NK-92 (cell line): ENCODE measurements around the gene MYO1D.

Source experiments
- DNase-seq: peaks from one replicate; lab custom pipeline; 2025; ENCODE audit not compliant: unreplicated experiment; lab: John Stamatoyannopoulos, UW

The MYO1D gene

DNA sequence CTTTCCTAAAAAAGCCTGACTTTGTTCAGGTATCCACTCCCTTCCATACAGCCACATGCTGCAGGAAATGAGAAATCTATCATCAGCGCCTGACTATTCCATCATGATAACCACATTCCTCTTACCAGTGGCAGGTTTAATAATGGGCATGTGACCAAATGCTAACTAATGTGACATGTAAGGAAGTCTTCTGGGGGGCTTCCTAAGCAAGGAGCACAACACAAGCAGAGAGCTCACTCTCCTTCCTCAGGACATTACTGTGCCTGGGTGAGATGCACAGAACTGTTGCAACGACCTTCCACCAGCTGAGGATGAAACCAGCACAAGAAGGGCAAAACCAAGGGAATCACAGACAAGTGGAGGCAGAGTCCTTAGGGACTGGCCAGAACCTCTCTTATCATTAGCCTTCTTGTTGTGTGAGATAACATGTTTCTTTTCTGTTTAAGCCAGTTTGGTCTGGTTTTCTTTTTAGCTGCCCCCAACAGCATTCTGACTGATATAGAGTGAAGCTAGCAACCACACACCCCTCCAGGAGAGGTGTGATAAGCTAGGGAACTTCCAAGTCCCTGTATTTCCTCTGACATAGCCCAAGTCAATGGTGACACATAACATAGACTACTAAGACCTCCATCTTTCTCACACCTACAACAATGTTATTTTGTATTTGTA is 16.9 kb downstream of the MYO1D start:
- no peak for DNase-seq

GRCh38 chr17:32855620-32856019 is 21.3 kb downstream of the MYO1D start:
- DNase-seq = no peak

DNA sequence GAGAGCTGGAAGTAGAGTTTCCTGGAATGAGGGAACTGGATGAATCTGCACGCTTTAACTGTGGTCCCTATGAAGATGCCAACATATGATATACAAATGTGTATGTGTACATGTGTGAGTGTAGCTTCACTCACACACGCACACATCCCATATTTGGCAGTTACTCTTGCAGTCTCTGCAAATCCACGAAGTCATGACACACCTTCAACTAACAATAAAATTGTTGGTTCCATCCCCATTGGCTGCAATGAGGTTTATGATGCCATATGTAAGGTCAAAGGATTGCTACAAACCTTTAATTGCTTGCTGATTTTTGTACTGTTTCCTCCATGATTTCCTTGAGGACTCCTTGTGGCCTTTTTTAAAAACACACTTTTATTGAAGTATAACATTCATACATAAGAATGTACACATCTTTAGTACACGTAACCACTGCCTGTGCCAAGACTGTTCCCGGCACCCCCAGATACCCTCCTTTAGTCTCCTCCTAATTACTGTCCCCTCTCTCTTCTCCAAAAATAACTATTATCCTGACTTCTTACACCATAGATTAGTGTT is 22.0 kb downstream of the MYO1D start:
- DNase-seq = no peak

- no peak for DNase-seq
These were observed 22.7 kb downstream of the MYO1D start for GRCh38 chr17:32854207-32854606.

- no peak for DNase-seq
These were observed 24.1 kb downstream of the MYO1D start for GRCh38 chr17:32852811-32853210.

DNA sequence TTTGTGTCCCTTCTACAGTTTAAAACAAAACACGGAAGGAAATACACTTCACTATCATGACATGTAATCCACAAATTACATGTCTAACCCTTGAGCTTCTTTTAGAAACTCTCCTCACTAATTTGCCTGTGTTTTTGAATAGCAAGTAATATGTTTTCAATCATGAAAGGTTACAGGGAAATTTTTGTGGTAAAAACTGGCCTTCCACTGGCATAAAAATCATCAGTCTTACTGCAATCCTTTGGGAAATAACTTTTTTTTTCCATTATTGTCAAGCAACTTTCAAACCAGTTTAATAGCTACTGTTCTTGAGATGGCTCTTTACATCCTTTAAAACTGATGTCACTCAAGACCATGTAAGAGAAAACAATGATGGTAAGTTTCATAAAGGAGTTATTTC is 27.0 kb downstream of the MYO1D start:
- no peak for DNase-seq

DNA sequence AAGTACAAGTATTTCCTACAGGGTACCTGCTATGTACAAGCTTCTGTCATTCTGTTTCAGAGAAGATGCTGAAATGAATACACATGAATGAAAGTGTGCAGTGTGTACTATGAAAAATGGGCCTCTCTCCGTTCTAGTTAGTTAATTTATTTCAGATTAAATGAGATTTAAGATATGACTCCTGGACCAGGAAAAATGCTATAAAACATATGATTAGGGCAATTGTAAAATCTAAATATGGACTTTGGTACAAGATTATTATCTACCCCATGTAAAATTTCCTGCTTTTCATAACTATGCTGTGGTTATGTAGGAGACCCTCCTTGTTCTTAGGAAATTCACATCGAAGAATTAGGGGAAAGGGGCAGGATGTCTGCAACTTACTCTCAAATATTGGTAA is 28.9 kb downstream of the MYO1D start:
- no peak for DNase-seq

DNA sequence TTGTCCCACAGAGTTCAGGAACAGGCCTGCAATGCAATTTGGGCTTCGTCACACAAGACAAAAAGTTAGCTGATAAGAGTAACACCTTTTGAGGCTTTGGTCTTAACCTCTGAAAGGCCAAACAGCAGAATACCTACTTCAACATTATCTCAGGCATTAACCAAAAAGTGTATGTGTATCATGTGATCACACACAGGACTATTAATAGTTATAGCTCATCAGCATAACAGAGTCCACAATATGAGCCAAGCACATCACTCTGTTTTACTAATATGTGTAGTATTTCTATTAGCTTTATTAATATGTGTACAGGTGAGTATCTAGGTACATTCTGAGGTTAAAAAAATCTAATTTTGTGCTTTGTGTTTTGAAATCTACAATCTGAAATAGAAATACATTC is 30.8 kb downstream of the MYO1D start:
- DNase-seq = no peak

GRCh38 chr17:32840241-32840640 is 36.7 kb downstream of the MYO1D start:
- DNase-seq = no peak

GRCh38 chr17:32836527-32836926 is 40.4 kb downstream of the MYO1D start:
- DNase-seq = no peak

DNA sequence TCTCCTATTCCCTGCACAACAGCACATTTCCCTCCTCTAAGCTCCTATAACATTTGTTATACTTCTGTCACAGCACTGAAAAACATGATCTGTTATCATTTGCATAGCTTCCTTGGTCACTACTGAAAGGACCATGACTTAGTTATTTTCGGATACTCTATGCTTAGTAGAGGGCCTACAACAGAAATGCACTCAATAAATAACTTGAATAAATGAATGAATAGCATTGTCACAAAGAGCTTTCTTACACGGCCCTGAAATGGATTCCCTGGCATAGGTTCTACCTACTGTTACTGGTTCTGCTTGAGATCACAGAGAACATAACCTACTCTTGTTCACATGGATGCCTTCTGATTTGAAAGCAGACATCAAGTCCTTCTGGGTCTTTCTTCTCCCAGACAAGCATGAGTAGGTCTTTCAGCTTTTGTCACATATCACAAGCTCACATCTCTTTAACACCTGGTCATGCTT is 41.6 kb downstream of the MYO1D start:
- no peak for DNase-seq

DNA sequence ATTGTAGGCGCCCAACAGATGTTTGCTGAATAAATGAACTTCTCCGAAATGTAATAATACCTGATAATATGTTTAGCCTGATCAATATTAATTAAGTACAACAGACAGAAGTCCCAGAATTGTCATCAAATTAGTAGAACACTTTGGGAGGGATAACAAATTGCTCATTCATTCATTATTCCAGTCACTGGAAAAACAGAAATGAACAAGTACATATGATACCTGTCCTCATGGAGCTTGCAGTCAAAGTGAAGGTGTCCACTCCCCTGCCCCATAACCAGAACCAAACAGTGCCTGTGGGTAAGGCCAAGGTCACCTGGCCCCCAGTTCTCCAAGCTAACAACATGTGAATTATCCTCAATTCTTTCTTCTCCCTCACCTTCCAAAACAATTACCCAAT is 42.8 kb downstream of the MYO1D start:
- no peak for DNase-seq

- no peak for DNase-seq
These were observed 43.4 kb downstream of the MYO1D start for GRCh38 chr17:32833526-32833925.

- DNase-seq = no peak
These were observed 43.8 kb downstream of the MYO1D start for GRCh38 chr17:32833076-32833475.

DNA sequence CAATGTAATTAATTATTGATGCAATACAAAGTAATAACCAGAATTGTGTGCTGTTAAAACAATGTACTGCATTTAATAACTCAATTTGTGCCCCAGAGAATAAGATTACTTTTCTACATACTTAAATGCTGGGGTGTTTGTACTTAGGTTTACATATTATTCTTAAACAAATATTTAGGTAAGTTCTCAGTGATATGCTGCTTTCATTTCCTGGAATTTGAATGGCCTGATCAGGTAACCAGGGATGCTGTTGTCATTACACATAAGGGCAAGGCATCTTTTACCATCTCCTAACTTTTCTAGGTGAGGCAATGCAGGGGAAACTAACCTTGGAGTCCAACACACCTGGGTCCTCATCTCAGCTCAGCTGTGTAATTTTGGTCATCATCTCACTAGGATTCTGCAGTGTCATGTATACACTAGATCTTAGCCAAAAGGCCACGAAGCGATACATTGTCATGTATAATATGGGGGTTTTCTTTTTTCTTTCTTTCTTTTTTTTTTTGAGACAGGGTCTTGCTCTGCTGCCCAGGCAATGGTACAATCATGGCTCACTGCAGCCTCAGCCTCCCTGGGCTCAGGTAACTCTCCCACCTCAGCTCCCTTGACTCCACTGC is 45.2 kb downstream of the MYO1D start:
- DNase-seq = no peak

- DNase-seq = no peak
These were observed 45.7 kb downstream of the MYO1D start for GRCh38 chr17:32831223-32831622.

GRCh38 chr17:32828822-32829221 is 48.1 kb downstream of the MYO1D start:
- DNase-seq = no peak

GRCh38 chr17:32827227-32827626 is 49.7 kb downstream of the MYO1D start:
- no peak for DNase-seq

DNA sequence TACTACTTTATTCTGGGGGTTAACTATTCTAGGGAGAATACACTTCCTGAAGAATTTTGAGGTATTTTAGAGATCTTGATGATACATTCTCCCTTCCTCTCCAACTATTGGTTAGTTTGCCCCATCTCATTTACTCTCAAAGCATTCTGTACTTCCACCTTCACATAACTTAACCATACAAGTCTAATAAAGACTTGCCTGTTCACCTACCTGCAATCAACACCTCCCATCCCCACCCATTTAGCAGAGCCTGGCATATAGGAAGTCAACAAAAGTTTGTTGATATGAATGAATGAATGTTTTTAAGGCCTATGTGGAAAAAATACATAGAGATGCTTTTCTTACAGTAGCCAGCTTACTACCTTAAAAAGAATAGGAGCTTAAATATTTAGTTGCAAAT is 50.8 kb downstream of the MYO1D start:
- DNase-seq = no peak

GRCh38 chr17:32824334-32824733 is 52.6 kb downstream of the MYO1D start:
- DNase-seq = no peak

DNA sequence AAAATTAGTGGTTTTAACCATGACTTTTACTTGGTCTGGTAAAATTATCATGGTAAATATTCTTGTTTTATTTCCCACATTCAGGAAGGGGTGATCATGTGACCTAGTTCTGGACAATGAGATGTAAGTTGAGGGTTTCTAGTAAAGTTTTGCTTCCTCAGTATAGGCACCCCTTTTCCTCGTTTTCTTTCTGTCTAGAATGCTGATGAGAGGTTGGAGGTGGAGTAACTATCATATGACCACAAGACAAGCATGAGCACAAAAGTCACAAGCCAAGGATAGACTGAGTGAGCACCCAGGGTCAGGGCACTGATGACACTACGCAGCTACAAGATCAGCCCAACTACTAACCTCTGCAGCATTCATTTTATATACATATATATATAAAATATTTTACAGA is 53.9 kb downstream of the MYO1D start:
- DNase-seq = no peak
